Endothelial cell (in vitro differentiated cells): ENCODE measurements around the gene TBL3. TPM values are rescaled to one million over a fixed set of nuclear protein-coding genes. Genes with fewer than 3 reads are reported as not detected.

Experiments used
- DNase-seq: peaks from one replicate; pipeline ENCODE4 v3.0.0; 2021; ENCODE audit warnings: low spot score
- H3K27ac Mint-ChIP-seq: one replicate; pipeline ENCODE4 v1.8.0; 2021; ENCODE audit warnings: mixed read lengths, inconsistent platforms; ENCODE audit not compliant: unreplicated experiment
- H3K27me3 Mint-ChIP-seq: one replicate; pipeline ENCODE4 v1.8.0; 2021; ENCODE audit warnings: mild to moderate bottlenecking, moderate library complexity, mixed read lengths, inconsistent platforms; ENCODE audit not compliant: unreplicated experiment
- H3K36me3 Mint-ChIP-seq: one replicate; pipeline ENCODE4 v1.8.0; 2021; ENCODE audit warnings: mild to moderate bottlenecking, low read depth, mixed read lengths, inconsistent platforms; ENCODE audit not compliant: unreplicated experiment
- H3K4me1 Mint-ChIP-seq: one replicate; pipeline ENCODE4 v1.8.0; 2021; ENCODE audit warnings: mild to moderate bottlenecking, mixed read lengths, inconsistent platforms; ENCODE audit not compliant: unreplicated experiment
- H3K4me3 Mint-ChIP-seq: one replicate; pipeline ENCODE4 v1.8.0; 2021; ENCODE audit warnings: mild to moderate bottlenecking, mixed read lengths, inconsistent platforms; ENCODE audit not compliant: unreplicated experiment
- H3K9me3 Mint-ChIP-seq: one replicate; pipeline ENCODE4 v1.8.0; 2021; ENCODE audit warnings: mixed read lengths, inconsistent platforms; ENCODE audit not compliant: unreplicated experiment
- CTCF ChIP-seq: fragments of 200-600 bp; sonication (generic); IDR thresholded peaks from one replicate; pipeline ENCODE4 v1.5.0; 2021; ENCODE audit warnings: antibody characterized with exemption; ENCODE audit not compliant: unreplicated experiment
- total RNA-seq: library from RNA; stranded (reverse); fragmentation: NEBNext Ultra II Directional; extraction: Animal tissue kit (Norgen Biotek cat#: 25700); gene quantifications from one replicate; pipeline ENCODE4 v1.2.1, GENCODE V29; 2021; ENCODE audit not compliant: unreplicated experiment

TBL3 gene
- total RNA-seq, 1 donor from 2014 or later = 25.0 TPM

GRCh38 chr16:2005646-2006045, 33.8 kb downstream of the TBL3 start:
- H3K36me3 Mint-ChIP-seq = peaks cover 6% of the 10 kb centered on the region

DNA sequence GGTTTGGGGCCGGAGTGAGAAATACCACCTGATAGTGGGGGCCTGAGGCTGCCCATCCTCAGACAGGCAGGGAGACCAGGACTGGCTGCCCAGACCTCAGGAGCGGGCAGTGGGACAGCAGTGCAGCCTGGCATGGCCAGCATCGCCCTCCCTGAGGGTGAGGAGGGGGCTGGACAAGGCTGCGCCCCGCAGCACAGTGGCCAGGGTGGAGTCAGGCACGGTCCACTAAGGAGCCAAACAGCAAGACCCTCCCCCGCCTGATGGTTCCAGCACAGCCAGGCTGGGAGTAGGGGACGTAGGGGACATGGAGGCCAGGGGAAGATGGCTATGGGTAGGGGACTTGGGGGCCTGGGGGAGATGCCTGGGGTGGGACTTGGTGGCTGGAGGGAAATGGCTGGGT, 34.5 kb downstream of the TBL3 start:
- TF ChIP-seq CTCF = no peak
- Mint-ChIP-seq H3K4me1 (peaks cover 21% of the 10 kb centered on the region), H3K27me3 (peaks cover 11% of the 10 kb centered on the region), H3K36me3 (peaks cover 6% of the 10 kb centered on the region), H3K4me3 (no peak overlapping the region), H3K27ac (no peak overlapping the region), H3K9me3 (no peaks in the 10 kb centered on the region)
- DNase-seq = no peak

More at GRCh38 chr16:2005646-2006045, 33.8 kb downstream of the TBL3 start:
- no peak overlapping the region for H3K27ac Mint-ChIP-seq
- H3K4me3 Mint-ChIP-seq = no peak overlapping the region
- H3K27me3 Mint-ChIP-seq = peaks cover 11% of the 10 kb centered on the region
- H3K4me1 Mint-ChIP-seq = peaks cover 21% of the 10 kb centered on the region
- H3K9me3 Mint-ChIP-seq = no peaks in the 10 kb centered on the region
- no peak for TF ChIP-seq CTCF
- DNase-seq = no peak

- Mint-ChIP-seq H3K4me3 (peak overlapping the region; percentile 83), H3K27ac (no peak overlapping the region), H3K27me3 (peaks cover 11% of the 10 kb centered on the region), H3K4me1 (peaks cover 21% of the 10 kb centered on the region), H3K9me3 (no peaks in the 10 kb centered on the region), H3K36me3 (peaks cover 6% of the 10 kb centered on the region)
- no peak for DNase-seq
- no peak for TF ChIP-seq CTCF
Measured at GRCh38 chr16:2007081-2007836, 35.4 kb downstream of the TBL3 start.

- no peak for TF ChIP-seq CTCF
- no peak overlapping the region for H3K27ac Mint-ChIP-seq
- peaks cover 6% of the 10 kb centered on the region for H3K36me3 Mint-ChIP-seq
- no peaks in the 10 kb centered on the region for H3K9me3 Mint-ChIP-seq
- no peak for DNase-seq
- peak overlapping the region; percentile 93 for H3K4me3 Mint-ChIP-seq
- peaks cover 9% of the 10 kb centered on the region for H3K27me3 Mint-ChIP-seq
- H3K4me1 Mint-ChIP-seq = peaks cover 21% of the 10 kb centered on the region
Measured at GRCh38 chr16:2008009-2008526, 36.2 kb downstream of the TBL3 start.

GRCh38 chr16:2008631-2009163, 36.8 kb downstream of the TBL3 start:
- DNase-seq = no peak
- peaks cover 11% of the 10 kb centered on the region for H3K27me3 Mint-ChIP-seq
- H3K36me3 Mint-ChIP-seq = peaks cover 6% of the 10 kb centered on the region
- peaks cover 21% of the 10 kb centered on the region for H3K4me1 Mint-ChIP-seq
- H3K27ac Mint-ChIP-seq = peak overlapping the region; percentile 1
- no peak for TF ChIP-seq CTCF
- peak overlapping the region; percentile 93 for H3K4me3 Mint-ChIP-seq
- H3K9me3 Mint-ChIP-seq = no peaks in the 10 kb centered on the region
